ENCODE data around the gene MELTF.

- no peak for TF ChIP-seq POLR2A (IDR thresholded peaks at IDR 0.05; ENCODE audit: low read length)
- no peak for TF ChIP-seq JUN (IDR thresholded peaks at IDR 0.05)
- TF ChIP-seq CTCF (IDR thresholded peaks at IDR 0.05) = no peak
- TF ChIP-seq BCL3 (IDR thresholded peaks at IDR 0.05) = no peak
Measured at GRCh38 chr3:197041875-197042488, 12.4 kb upstream of the MELTF start.

Data from A549 (cell line).